Spleen (tissue), 11 donors: ENCODE measurements around the gene TIMP1. TPM values are rescaled to one million over a fixed set of nuclear protein-coding genes. Genes with fewer than 3 reads are reported as not detected.
A peak's percentile ranks its signal among the peaks of the same experiment; 100 is the strongest.

Experiments used
- DNase-seq: peaks from one replicate; pipeline ENCODE4 v3.0.0-alpha.2; 2020
- H3K27ac ChIP-seq, 8 donors: fragments of 200-600 bp; sonication (generic) in 7 of 8; 1 replicate in 4 of 8; 2 replicates in 4 of 8; pipeline versions ENCODE4 v1.5.0 to v1.8.0; 2016 to 2021; ENCODE audit warnings: inconsistent platforms in 4 of 8, mild to moderate bottlenecking in 4 of 8, moderate library complexity in 1 of 8
- H3K27me3 ChIP-seq, 7 donors: fragments of 200-600 bp; sonication (generic) in 6 of 7; replicated peaks in 1 of 7; 1 replicate in 4 of 7; 2 replicates in 3 of 7; pipeline versions ENCODE4 v1.5.0 to v1.8.0; 2016 to 2021; ENCODE audit warnings: inconsistent platforms in 3 of 7, mild to moderate bottlenecking in 1 of 7
- H3K36me3 ChIP-seq, 6 donors: fragments of 200-600 bp; sonication (generic) in 5 of 6; 1 replicate in 4 of 6; 2 replicates in 2 of 6; pipeline versions ENCODE4 v1.5.0 to v1.8.0; 2016 to 2021; ENCODE audit warnings: inconsistent platforms in 2 of 6
- H3K4me1 ChIP-seq, 6 donors: fragments of 200-600 bp; sonication (generic) in 5 of 6; 1 replicate in 3 of 6; 2 replicates in 3 of 6; pipeline versions ENCODE4 v1.5.0 to v1.8.0; 2016 to 2021; ENCODE audit warnings: inconsistent platforms in 3 of 6
- H3K4me3 ChIP-seq, 8 donors: fragments of 200-600 bp; sonication (generic) in 7 of 8; 1 replicate in 4 of 8; 2 replicates in 4 of 8; pipeline versions ENCODE4 v1.5.0 to v1.8.0; 2016 to 2021; ENCODE audit warnings: inconsistent platforms in 4 of 8, mild to moderate bottlenecking in 4 of 8, moderate library complexity in 2 of 8
- H3K9me3 ChIP-seq, 8 donors: fragments of 200-600 bp; sonication (generic) in 7 of 8; 1 replicate in 4 of 8; 2 replicates in 4 of 8; pipeline versions ENCODE4 v1.5.0 to v1.8.0; 2016 to 2021; ENCODE audit warnings: inconsistent platforms in 4 of 8
- POLR2A ChIP-seq, 3 donors: fragments of 450-650 bp; IDR thresholded peaks; one replicate each; pipeline ENCODE4 v1.5.1; 2017; ENCODE audit warnings: antibody characterized with exemption in 3 of 3, mild to moderate bottlenecking in 1 of 3
- POLR2AphosphoS5 ChIP-seq, 3 donors: sonication (generic); formaldehyde crosslinking; IDR thresholded peaks; one replicate each; pipeline ENCODE4 v1.5.1; 2017; ENCODE audit warnings: antibody characterized with exemption in 3 of 3
- WGBS, 5 donors: extraction: QIAGEN DNeasy Blood & Tissue Kit in 3 of 5; methylation state at CpG; one replicate each; pipeline versions ENCODE4 v1.1.5 to v1.1.7; 2013 to 2018; 5-methylcytosine and 5-hydroxymethylcytosine counted together
- intact Hi-C: fragments of 100-400 bp; cut with DNase I; formaldehyde crosslinking; loops from one replicate; pipeline ENCODE4 v1.15.0; 2023; ENCODE audit warnings: low total_unique reads
- polyA plus RNA-seq, 3 donors: library from polyadenylated mRNA; stranded (reverse); fragments of 200-250 nt; gene quantifications; one replicate each; pipeline ENCODE4 v1.2.1, GENCODE V29; 2013
- total RNA-seq, 7 donors: library from RNA; depleted of rRNA in 3 of 7; stranded (reverse); fragments of >200 nt in 3 of 7; fragmentation: NEBNext Ultra II Directional in 4 of 7; extraction: Animal tissue kit (Norgen Biotek cat#: 25700) in 4 of 7; gene quantifications; one replicate each; pipeline versions ENCODE4 v1.1.0 to v1.2.1, GENCODE V29; 2016 to 2021
- TF ChIP-seq, protein P1 (sequence below), 11 experiments: fragments of 200-600 bp in 7 of 11; fragments of 450-650 bp in 4 of 11; sonication (generic) in 4 of 11; IDR thresholded peaks in 8 of 11; conservative IDR thresholded peaks in 3 of 11; 1 replicate in 7 of 11; 2 replicates in 4 of 11; pipeline versions ENCODE4 v1.4.0 to v1.8.0; 2016 to 2021; ENCODE audit warnings: antibody characterized with exemption in 11 of 11, inconsistent platforms in 4 of 11, mild to moderate bottlenecking in 1 of 11
- donor health status: healthy with polysubstance abuse.
- donor health status: DM: no; HTN: no; CAD: no; lungs with moderate emphysema.
- donor health status: DM: no; HTN: no; CAD: no.
- donor health status: Bipolar disorder and iron deficiency.
- donor health status: healthy.
- donor health status: DM: no; HTN: no; CAD: no.
- donor health status: DM: yes; HTN: yes; CAD: no.

Gene TIMP1
- total and polyA plus RNA-seq, 10 donors: 86.8 to 293 (median 184) TPM

DNA sequence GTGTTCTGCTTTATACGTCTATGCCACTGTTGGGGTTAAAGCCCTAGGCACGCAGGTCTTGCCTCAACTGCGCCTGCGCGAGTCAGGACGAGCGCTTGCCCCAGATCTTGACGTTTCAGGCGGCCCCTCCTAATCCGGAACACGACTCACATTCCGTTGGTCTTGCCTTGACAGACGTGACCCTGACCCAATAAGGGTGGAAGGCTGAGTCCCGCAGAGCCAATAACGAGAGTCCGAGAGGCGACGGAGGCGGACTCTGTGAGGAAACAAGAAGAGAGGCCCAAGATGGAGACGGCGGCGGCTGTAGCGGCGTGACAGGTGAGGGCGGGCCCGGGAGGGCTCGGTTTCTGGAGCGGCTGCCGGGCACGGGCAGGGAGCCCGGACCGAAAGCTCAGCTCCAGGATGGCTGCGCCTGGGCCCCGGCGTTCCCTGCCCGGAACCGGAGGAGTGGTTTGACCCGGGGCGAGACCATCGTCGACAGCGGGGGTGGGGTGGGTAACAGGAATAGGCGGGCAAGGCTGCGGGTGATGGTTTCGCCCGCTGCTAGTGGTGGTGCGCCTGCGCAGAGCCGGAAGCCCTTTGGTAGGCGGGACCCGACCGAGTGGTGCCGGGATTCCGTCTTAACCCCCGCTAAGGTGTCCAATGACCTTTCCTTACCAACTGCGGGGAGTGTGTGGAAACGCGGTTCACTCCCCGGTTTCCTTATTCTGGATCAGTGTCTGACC, 21.1 kb upstream of the TIMP1 start, which contains the start of gene ARAF:
Gene ARAF (plus strand): TSS at position 272 of the 725 bp plus-strand sequence. CDS start 1,763 bp downstream, outside the sequence.
- DNase-seq: peak; percentile 96
- Histone ChIP-seq H3K36me3 (peaks cover 0 to 36% (median 21%) of the 10 kb centered on the region in 6 donors), H3K27ac (peak within 1 kb of the TSS; percentile 92 to 98 (median 97)), H3K27me3 (no peaks in the 10 kb centered on the region), H3K9me3 (no peaks in the 10 kb centered on the region), H3K4me1 (peaks cover 0 to 59% (median 32%) of the 10 kb centered on the region in 6 donors), H3K4me3 (peak within 1 kb of the TSS; percentile 45 to 81 (median 53))
- intact Hi-C loops: no loop called here
- WGBS, 5 donors: 0 to 48% (median 1%) methylated on average over 22 to 59 of the region's 59 CpGs
- TF ChIP-seq POLR2AphosphoS5 (IDR thresholded peaks at IDR 0.05): peak; percentile 83 to 90 (median 87)
- TF ChIP-seq, protein P1, sequence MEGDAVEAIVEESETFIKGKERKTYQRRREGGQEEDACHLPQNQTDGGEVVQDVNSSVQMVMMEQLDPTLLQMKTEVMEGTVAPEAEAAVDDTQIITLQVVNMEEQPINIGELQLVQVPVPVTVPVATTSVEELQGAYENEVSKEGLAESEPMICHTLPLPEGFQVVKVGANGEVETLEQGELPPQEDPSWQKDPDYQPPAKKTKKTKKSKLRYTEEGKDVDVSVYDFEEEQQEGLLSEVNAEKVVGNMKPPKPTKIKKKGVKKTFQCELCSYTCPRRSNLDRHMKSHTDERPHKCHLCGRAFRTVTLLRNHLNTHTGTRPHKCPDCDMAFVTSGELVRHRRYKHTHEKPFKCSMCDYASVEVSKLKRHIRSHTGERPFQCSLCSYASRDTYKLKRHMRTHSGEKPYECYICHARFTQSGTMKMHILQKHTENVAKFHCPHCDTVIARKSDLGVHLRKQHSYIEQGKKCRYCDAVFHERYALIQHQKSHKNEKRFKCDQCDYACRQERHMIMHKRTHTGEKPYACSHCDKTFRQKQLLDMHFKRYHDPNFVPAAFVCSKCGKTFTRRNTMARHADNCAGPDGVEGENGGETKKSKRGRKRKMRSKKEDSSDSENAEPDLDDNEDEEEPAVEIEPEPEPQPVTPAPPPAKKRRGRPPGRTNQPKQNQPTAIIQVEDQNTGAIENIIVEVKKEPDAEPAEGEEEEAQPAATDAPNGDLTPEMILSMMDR (IDR thresholded peaks at IDR 0.05 in 8 of 11, conservative IDR thresholded peaks at IDR 0.05 in 3 of 11): no peak
- TF ChIP-seq POLR2A (IDR thresholded peaks at IDR 0.05): peak in 1 of 3 donors; percentile 4

DNA sequence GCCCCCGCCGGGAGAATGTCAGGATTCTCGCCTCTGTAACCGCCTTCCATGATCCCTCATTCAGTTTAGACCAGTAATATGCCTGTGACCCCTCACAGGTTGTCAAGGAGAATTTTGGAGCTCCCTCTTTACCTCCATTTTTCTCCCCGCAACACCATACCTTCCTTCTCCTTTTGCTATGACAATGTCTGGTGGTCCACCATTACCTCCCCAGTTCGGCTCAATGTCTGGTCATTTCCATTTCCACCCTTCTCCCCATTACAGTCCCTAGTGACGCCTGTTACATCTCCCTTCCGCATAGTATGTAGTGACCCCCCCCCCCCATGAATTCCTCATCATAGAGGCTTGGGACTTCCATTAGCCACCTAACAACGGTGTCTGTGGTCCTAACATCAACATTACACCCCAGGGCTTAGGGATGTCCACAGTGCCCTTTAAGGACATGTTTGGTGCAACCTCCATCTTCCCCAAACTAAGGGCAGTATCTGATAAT, 20.5 kb upstream of the TIMP1 start:
- peaks cover 0 to 56% (median 32%) of the 10 kb centered on the region in 6 donors for H3K4me1 ChIP-seq

DNA sequence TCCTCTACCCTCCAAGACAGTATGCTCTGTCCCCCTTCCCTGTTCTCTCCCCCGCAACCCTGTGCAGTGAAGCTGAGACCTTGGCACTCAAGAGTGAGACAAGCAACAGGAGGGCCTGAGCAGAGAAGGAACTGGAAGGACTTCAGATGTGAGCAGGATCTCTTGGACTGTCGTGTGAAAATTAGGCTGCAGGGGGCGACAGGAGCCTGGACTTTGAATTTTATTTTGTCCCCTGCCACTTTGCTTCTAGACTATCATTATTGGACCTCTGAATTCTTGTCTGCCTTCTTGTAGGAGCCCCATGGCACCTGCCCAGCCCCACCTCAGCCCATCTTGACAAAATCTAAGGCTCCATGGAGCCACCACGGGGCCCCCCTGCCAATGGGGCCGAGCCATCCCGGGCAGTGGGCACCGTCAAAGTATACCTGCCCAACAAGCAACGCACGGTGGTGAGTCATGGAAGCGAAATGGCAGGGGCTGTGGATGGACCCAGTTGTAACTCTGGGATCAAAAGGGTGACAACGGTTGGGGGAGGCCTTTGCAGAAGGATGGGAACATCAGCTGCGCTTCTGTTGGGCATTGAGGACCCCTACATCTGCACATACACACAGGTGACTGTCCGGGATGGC, 19.5 kb upstream of the TIMP1 start:
- Histone ChIP-seq H3K27ac (peak overlapping the region in 3 of 8 donors; percentile 51 to 98 (median 97)), H3K36me3 (peaks cover 0 to 52% (median 33%) of the 10 kb centered on the region in 6 donors), H3K4me1 (peaks cover 0 to 52% (median 30%) of the 10 kb centered on the region in 6 donors), H3K27me3 (no peaks in the 10 kb centered on the region), H3K9me3 (no peaks in the 10 kb centered on the region), H3K4me3 (peak overlapping the region in 1 of 8 donors; percentile 11)
- intact Hi-C loops: no loop called here
- 58 to 82% (median 77%) methylated on average over 5 to 13 of the region's 13 CpGs for WGBS, 5 donors
- peak; percentile 75 for DNase-seq
- TF ChIP-seq, protein P1 (IDR thresholded peaks at IDR 0.05 in 8 of 11, conservative IDR thresholded peaks at IDR 0.05 in 3 of 11): peak in 6 of 11 experiments; percentile 21 to 50 (median 40)
- TF ChIP-seq POLR2AphosphoS5 (IDR thresholded peaks at IDR 0.05) (peak in 1 of 3 donors; percentile 8), POLR2A (IDR thresholded peaks at IDR 0.05) (no peak)

More for the DNA sequence above, 20.5 kb upstream of the TIMP1 start:
- peak overlapping the region; percentile 45 to 81 (median 53) for H3K4me3 ChIP-seq
- H3K9me3 ChIP-seq: no peaks in the 10 kb centered on the region
- intact Hi-C loops: no loop called here
- H3K27me3 ChIP-seq: no peaks in the 10 kb centered on the region
- WGBS, 5 donors: 3 to 47% (median 6%) methylated on average over 8 to 9 of the region's 9 CpGs
- H3K36me3 ChIP-seq: peaks cover 0 to 42% (median 24%) of the 10 kb centered on the region in 6 donors
- DNase-seq: no peak
- no peak for TF ChIP-seq POLR2A (IDR thresholded peaks at IDR 0.05)
- no peak for TF ChIP-seq POLR2AphosphoS5 (IDR thresholded peaks at IDR 0.05)
- TF ChIP-seq, protein P1 (IDR thresholded peaks at IDR 0.05 in 8 of 11, conservative IDR thresholded peaks at IDR 0.05 in 3 of 11): no peak
- H3K27ac ChIP-seq: peak overlapping the region; percentile 92 to 98 (median 97)
